GM12873 (cell line): ENCODE data around the gene FKBP6.
"Not testable (repeated sequence)": the region's sequence is repeated elsewhere in the genome, so short reads cannot be mapped to it uniquely, and the experiment has no call there.

Experiments used
- TF ChIP-seq, protein P1 (sequence below): IDR thresholded peaks from 2 replicates; pipeline ENCODE4 v1.5.1; 2012; ENCODE audit warnings: low read depth, mild to moderate bottlenecking, moderate library complexity, low read length, control low read depth; ENCODE audit not compliant: insufficient read depth; ENCODE audit errors: missing control alignments

The FKBP6 gene, protein sequence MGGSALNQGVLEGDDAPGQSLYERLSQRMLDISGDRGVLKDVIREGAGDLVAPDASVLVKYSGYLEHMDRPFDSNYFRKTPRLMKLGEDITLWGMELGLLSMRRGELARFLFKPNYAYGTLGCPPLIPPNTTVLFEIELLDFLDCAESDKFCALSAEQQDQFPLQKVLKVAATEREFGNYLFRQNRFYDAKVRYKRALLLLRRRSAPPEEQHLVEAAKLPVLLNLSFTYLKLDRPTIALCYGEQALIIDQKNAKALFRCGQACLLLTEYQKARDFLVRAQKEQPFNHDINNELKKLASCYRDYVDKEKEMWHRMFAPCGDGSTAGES

DNA sequence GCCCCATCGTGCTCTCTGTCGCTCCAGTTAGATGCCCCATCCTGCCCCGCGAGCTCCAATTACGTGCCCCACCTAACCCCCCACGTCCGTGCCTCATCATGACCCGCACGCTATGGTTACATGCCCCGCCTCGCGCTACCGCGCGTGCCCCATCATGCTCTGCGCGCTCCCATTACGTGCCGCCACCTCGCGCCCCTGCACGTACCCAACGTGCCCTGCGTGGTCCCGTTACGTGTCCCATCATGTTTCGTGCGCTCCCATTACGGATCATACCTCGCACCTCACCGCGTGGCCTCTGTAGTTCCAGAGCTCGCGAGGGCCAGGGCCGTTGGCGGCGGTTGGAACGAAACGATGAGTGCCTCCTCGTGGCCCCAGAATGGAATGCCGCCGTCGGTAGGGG is at the start of gene FKBP6, which contains the start of gene TRIM50:
Gene FKBP6 (plus strand): TSS at position 240 of the 400 bp plus-strand sequence. CDS start 268 bp downstream, outside the sequence.
Gene TRIM50 (minus strand): TSS at position 161 of the 400 bp plus-strand sequence. CDS start 3,295 bp downstream, outside the sequence.
- TF ChIP-seq, protein P1, sequence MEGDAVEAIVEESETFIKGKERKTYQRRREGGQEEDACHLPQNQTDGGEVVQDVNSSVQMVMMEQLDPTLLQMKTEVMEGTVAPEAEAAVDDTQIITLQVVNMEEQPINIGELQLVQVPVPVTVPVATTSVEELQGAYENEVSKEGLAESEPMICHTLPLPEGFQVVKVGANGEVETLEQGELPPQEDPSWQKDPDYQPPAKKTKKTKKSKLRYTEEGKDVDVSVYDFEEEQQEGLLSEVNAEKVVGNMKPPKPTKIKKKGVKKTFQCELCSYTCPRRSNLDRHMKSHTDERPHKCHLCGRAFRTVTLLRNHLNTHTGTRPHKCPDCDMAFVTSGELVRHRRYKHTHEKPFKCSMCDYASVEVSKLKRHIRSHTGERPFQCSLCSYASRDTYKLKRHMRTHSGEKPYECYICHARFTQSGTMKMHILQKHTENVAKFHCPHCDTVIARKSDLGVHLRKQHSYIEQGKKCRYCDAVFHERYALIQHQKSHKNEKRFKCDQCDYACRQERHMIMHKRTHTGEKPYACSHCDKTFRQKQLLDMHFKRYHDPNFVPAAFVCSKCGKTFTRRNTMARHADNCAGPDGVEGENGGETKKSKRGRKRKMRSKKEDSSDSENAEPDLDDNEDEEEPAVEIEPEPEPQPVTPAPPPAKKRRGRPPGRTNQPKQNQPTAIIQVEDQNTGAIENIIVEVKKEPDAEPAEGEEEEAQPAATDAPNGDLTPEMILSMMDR = not testable (repeated sequence)

DNA sequence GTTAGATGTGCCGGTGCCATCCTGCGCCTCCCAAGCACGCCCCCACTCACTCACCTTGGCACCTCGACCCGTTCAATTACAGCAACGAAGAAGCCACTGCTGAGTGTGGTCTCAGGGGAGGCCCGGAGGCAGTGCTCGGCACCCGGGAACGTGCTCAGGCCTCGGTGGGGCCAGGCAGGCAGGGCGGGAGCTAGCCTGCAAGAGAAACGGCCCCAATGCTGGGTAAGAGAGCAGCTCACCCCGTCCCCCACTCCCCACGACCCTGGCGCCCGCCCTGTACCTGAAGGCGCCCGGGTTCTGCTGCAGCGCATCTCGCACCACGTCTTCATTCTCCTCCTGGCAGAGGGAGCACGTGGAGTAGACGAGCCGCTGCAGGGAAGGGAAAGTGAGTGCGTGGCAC is 24.4 kb upstream of the FKBP6 start:
- TF ChIP-seq, protein P1 = no peak

DNA sequence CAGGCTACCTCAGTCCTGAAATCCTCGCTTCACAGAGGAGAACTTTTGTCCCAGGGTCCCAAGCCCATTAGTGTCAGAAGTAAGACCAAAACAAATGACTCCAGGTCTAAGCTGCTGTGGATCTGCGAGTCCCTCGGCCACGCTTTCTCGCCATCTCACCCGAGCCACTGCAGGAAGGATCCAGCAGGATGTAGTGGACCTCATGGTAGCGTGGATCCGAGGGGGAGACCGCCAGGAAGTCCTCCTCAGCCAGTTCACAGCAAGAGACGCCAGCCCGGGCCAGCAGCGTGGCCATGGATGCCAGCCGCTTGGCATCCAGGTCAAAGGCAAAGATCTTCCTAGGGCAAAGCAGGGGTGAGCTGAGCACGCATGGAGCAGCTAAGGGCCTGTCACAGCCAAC is 23.9 kb upstream of the FKBP6 start:
- TF ChIP-seq, protein P1 = no peak

DNA sequence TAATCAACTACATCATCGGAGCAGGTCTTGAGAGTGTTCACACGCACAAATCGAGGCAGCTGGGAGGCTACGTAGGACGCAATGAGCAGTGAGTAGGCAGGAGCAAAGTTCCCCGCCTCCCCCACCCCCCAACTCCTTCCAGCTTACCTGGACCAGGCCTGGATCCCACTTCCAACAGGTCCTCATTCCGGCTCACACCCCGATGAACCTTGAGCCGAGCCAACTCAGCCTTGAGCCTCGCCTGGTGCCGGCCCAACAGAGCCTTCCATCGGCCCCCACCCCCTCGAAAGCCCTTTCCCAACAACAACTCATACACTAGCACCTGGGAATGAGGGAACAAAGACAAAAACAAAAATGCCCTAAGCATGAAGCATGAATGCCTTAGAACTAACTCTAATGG is 20.5 kb upstream of the FKBP6 start:
- TF ChIP-seq, protein P1 = no peak

DNA sequence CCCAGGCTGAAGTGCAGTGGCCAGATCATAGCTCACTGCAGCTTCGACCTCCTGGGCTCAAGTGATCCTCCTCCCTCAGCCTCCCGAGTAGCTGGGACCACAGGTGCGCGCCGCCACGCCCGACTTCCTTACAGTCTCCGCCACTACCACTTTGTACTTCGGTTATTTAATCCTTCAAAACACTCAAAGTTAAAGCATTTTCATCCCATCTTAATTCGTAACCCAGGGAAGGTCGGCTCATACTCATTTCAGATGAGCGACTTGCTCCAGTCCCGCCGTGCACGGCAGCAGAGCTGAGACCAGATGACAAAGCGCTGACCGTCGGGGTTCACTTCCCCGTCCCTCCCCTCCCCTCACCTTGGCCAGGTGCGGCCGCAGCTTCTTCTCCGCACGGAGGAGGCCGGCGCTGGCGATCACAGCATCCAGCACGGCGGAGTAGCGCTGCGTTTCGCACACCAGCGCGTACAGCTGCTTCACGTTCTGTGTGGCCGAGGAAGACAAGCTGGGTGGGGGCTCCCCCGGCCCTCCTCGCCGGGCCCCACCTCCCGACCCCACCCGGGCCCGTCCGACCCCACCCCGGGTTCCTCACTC is 19.8 kb upstream of the FKBP6 start:
- TF ChIP-seq, protein P1 = no peak

DNA sequence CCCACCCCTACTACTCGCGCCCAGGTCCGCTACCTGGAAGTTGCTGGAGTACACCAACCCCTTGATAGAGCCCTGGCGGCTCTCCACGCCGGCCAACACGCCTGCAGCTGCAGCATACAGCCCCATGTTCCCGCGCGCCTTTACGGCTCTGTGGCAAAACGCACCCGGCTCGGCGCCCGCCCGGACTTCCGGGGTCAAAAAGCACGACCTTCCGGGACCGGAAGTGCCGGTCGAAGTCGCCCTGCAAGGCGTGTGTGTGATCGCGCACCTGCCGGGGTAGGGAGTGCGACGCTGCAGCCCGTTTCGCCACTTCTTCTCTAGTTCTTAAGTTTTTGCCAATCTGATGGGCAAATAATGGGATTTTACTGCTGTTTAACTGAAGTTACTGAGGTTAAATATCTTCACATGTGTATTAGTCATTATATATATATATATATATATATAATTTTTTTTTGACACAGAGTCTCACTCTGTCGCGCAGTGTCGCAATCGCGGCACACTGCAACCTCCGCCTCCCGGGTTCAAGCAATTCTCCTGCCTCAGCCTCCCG is 19.2 kb upstream of the FKBP6 start, which contains the start of gene NSUN5:
Gene NSUN5 (minus strand): TSS at position 162 of the 550 bp plus-strand sequence. CDS start 36 bp downstream, at position 126.
- TF ChIP-seq, protein P1 = no peak

DNA sequence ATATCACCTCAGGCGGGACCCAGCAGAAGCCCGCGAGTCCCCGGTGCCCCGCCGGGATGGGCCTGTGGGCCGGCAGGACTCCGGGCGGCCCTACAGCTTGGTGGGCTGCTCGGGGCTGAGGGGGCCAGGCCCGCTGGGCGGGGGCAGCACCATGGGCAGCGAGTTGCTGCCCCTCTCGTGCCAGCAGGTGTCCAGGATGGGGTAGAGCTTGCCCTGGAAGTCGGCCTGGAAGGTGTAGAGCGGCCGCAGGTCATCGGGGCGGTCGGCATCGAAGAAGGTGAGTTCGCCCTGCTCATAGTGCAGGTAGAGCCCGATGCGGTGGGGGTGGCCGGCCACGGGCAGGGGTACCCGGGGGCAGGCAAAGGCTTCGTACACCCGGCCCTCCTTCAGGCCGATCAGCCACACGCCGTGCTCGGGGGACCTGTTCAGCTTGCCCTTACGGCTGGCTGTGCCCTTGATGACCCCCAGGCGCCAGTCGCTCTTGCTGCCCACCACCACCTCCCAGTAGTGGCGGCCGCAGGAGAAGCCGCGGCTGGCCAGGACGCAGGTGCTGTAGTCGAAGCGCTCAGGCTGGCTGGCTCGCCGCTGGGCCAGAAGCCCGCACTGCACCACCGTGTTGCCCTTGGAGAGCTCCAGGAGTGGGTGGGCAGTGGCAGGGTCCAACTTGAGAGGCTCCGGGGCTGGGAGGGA is 15.0 kb upstream of the FKBP6 start:
- TF ChIP-seq, protein P1 = no peak
